ENCODE measurements around the gene SGMS1. TPM values are rescaled to one million over a fixed set of nuclear protein-coding genes. Genes with fewer than 3 reads are reported as not detected.
"Not testable (repeated sequence)": the region's sequence is repeated elsewhere in the genome, so short reads cannot be mapped to it uniquely, and the experiment has no call there.

The SGMS1 gene
- total and polyA plus RNA-seq, 11 donors = 6.9 to 40.6 (median 19.6) TPM

DNA sequence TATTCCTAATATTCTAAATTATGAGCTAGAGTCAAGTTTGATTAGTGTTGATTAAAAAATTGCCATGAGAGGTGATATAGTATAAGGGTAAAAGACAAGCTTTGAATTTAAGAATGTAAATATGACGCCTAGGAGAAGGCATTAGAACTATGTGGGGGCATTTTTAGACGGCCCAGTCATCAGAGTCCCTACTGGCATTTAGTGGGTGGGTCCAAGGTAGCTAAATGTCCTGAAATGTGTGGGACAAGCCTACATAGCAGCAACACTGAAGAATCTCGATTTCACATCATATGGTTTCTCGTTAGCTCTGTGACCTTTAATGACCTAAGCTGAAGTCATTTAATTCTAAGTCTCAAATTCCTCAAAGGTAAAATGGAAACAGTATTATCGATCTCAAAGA is 133.5 kb downstream of the SGMS1 start:
- H3K9me3 ChIP-seq = peaks cover 0 to 3% (median 0%) of the 10 kb centered on the region in 12 donors
- DNase-seq (no peak), ATAC-seq (no peak)
- peaks cover 0 to 12% (median 0%) of the 10 kb centered on the region in 12 donors for H3K4me1 ChIP-seq
- intact Hi-C loops (cut with DNase I) = no loop called here
- H3K27ac ChIP-seq = no peak overlapping the region
- H3K27me3 ChIP-seq = no peaks in the 10 kb centered on the region
- TF ChIP-seq POLR2A (IDR thresholded peaks at IDR 0.05) (no peak), CTCF (IDR thresholded peaks at IDR 0.05) (no peak)
- H3K36me3 ChIP-seq = no peaks in the 10 kb centered on the region
- 91 to 96% (median 93%) methylated on average over 5 of the region's 5 CpGs for WGBS, 4 donors
- no peak overlapping the region for H3K4me3 ChIP-seq

- H3K4me1 ChIP-seq = peaks cover 0 to 12% (median 0%) of the 10 kb centered on the region in 12 donors
- intact Hi-C loops (cut with DNase I) = loop anchor here in 1 of 10 donors (10.0 kb wide), 1 partner anchor 50 kb away; no protein-coding TSS in a partner anchor
- WGBS, 4 donors = 88 to 100% (median 94%) methylated on average over 1 of the region's 1 CpG
Observed at GRCh38 chr10:50484550-50484949, 139.2 kb downstream of the SGMS1 start.

GRCh38 chr10:50480054-50481007 is 143.4 kb downstream of the SGMS1 start:
- ATAC-seq (no peak), DNase-seq (no peak)
- intact Hi-C loops (cut with DNase I) = loop anchor here in 1 of 10 donors (10.0 kb wide), 1 partner anchor 46 kb away; no protein-coding TSS in a partner anchor
- no peak overlapping the region for H3K27ac ChIP-seq
- no peaks in the 10 kb centered on the region for H3K4me1 ChIP-seq
- 73 to 91% (median 87%) methylated on average over 5 to 9 of the region's 9 CpGs for WGBS, 4 donors
- no peak overlapping the region for H3K4me3 ChIP-seq
- TF ChIP-seq CTCF (IDR thresholded peaks at IDR 0.05) = no peak
- no peak for TF ChIP-seq POLR2A (IDR thresholded peaks at IDR 0.05)
- H3K27me3 ChIP-seq = no peaks in the 10 kb centered on the region
- peaks cover 0 to 25% (median 13%) of the 10 kb centered on the region in 12 donors for H3K9me3 ChIP-seq
- no peaks in the 10 kb centered on the region for H3K36me3 ChIP-seq

More at GRCh38 chr10:50484550-50484949, 139.2 kb downstream of the SGMS1 start:
- DNase-seq, H3K36me3 ChIP-seq, H3K27ac ChIP-seq, H3K27me3 ChIP-seq, ATAC-seq, H3K4me3 ChIP-seq: not testable (repeated sequence)
- H3K9me3 ChIP-seq = peaks cover 0 to 23% (median 13%) of the 10 kb centered on the region in 12 donors

DNA sequence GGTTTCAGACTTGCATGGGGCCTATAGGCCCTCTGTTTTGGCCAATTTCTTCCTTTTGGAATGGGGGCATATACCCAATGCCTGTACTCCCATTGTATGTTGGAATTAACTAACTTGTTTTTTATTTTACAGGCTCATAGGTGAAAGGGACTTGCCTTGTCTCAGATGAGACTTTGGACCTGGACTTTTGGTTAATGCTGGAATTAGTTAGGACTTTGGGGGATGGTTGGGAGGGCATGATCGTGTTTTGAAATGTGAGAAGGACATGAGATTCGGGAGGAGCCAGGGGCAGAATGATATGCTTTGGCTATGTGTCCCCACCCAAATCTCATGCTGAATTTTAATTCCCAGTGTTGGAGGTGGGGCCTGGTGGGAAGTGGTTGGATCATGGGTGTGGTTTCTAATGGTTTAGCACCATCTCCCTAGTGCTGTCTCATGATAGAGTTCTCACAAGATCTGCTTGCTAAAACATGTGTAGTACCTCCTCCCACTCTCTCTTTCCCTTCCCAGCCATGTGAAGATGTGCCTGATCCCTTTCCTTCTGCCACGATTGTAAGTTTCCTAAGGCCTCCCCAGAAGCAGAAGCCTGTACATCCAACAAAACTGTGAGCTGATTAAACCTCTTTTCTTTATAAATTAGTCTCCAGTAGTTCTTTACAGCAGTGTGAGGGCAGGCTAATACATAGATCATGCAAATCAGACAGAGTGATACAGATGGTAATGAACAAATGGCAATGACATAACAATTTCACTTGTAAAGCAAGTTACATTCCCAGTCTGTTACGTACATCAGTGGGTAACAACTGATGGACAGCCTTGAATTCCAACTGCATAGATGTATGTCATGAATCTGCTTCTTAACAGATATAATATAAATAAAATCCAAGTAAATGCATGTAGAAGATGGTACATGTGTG is 146.2 kb downstream of the SGMS1 start:
- peaks cover 0 to 4% (median 0%) of the 10 kb centered on the region in 12 donors for H3K9me3 ChIP-seq
- 85 to 98% (median 92%) methylated on average over 4 of the region's 4 CpGs for WGBS, 4 donors
- intact Hi-C loops (cut with DNase I) = no loop called here
- H3K36me3 ChIP-seq = no peaks in the 10 kb centered on the region
- H3K27me3 ChIP-seq = no peaks in the 10 kb centered on the region
- H3K4me3 ChIP-seq = no peak overlapping the region
- H3K4me1 ChIP-seq = peaks cover 0 to 12% (median 8%) of the 10 kb centered on the region in 12 donors
- DNase-seq (no peak), ATAC-seq (no peak)
- H3K27ac ChIP-seq = no peak overlapping the region
- TF ChIP-seq POLR2A (IDR thresholded peaks at IDR 0.05) (no peak), CTCF (IDR thresholded peaks at IDR 0.05) (no peak)

Measured in heart left ventricle (tissue), 16 donors.